AG09309 (cell line): ENCODE measurements around the gene CDK5RAP2.
A peak's percentile ranks its signal among the peaks of the same experiment; 100 is the strongest.

Experiments used
- DNase-seq: peaks from one replicate; pipeline ENCODE4 v3.0.0-alpha.2; 2010; ENCODE audit warnings: low read depth
- H3K4me3 ChIP-seq: 2 replicates; pipeline ENCODE4 v1.5.1; 2011; ENCODE audit warnings: mild to moderate bottlenecking, low read depth, low read length, moderate library complexity; ENCODE audit not compliant: control insufficient read depth
- CTCF ChIP-seq: IDR thresholded peaks from 2 replicates; pipeline ENCODE4 v1.5.1; 2011; ENCODE audit warnings: mild to moderate bottlenecking, low read depth, low read length, inconsistent platforms; ENCODE audit not compliant: insufficient read depth, control insufficient read depth; ENCODE audit errors: missing control alignments

The CDK5RAP2 gene

DNA sequence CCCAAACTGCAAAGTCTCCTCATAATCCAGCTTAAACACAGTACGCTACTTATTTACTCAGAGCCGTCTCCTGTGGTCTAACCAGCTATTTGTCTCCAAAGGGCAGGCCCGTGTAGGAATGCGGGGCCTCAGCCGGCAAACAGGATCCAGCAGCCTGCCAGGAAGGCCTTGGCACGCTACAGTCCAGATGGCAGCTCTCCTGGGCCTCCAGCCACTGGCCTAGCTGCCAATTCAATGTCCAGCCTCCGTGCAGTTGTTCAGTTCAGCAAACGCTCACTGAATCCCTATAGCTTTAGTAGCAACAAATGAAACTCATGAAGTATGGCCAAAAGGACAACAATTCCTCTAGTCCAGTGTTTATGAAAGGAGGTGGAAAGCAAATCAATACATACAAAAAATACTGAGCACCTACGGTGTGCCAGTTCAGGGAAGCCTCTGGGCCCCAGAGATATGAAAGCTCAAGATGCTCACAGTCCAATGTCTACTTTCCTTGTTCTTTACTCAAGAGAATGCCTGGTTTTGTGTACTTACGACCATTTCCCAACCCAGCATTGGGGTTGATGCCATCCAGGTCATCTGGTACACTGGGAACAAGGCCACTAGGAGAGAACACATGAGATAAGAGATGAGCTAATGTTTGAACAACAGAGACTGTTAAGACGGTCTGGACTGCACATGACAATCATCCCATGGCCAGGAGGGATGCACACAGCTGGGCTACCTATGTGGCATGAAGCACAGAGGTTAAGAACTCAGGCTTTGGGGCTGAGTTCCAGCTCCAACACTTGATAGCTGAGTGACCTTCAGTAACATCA, 8.3 kb downstream of the CDK5RAP2 start:
- no peak for TF ChIP-seq CTCF
- H3K4me3 ChIP-seq = no peak overlapping the region
- DNase-seq = peak; percentile 84

GRCh38 chr9:120570296-120570695, 9.7 kb downstream of the CDK5RAP2 start:
- H3K4me3 ChIP-seq = no peak overlapping the region
- DNase-seq = no peak
- no peak for TF ChIP-seq CTCF

DNA sequence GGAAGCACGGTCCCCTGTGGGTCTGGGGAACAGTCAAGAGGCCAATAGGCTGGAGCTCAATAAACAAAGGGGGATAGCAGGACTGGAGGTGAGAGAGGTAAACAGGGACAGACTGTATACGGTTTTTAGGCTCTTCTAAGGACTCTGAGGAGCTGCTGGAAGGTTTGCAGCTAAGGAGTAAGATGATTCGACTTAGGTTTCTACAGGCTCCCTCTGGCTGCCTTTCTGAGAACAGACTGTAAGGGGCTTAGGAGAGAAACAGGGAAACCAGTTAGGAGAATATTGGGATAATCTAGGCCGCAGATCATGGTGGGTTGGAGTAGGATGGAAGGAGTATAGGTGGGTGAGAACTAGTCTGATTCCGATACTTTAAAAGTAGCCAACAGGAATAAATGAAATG, 10.4 kb downstream of the CDK5RAP2 start:
- DNase-seq = no peak
- peak; percentile 19 for TF ChIP-seq CTCF
- no peak overlapping the region for H3K4me3 ChIP-seq

GRCh38 chr9:120568816-120569215, 11.2 kb downstream of the CDK5RAP2 start:
- no peak for TF ChIP-seq CTCF
- H3K4me3 ChIP-seq = no peak overlapping the region

DNA sequence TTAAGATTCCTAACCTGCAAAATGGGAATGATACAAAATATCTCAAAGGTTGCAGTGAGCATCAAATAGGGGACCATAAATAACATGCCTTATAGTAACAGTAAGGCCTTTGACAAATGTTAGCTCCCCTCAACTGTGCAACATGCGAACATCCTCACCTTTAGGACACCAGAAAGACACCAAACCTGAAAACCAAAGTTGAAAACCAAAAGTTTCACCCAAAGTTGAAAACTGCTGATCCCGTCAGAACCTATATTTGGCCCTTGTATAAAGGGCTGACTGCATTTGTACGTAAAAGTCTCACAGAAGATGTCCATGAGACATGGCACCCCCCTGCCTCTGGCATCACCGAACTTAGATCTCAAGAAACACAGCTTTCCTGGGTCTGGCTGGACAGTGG, 12.1 kb downstream of the CDK5RAP2 start:
- DNase-seq = no peak
- no peak overlapping the region for H3K4me3 ChIP-seq

More at GRCh38 chr9:120568816-120569215, 11.2 kb downstream of the CDK5RAP2 start:
- DNase-seq = no peak

GRCh38 chr9:120567081-120567480, 12.9 kb downstream of the CDK5RAP2 start:
- no peak for DNase-seq
- no peak overlapping the region for H3K4me3 ChIP-seq
- no peak for TF ChIP-seq CTCF

More for the DNA sequence above, 12.1 kb downstream of the CDK5RAP2 start:
- TF ChIP-seq CTCF = no peak

- no peak for DNase-seq
- no peak overlapping the region for H3K4me3 ChIP-seq
- TF ChIP-seq CTCF = no peak
Measured at GRCh38 chr9:120564589-120564988, 15.4 kb downstream of the CDK5RAP2 start.
